GM18508 (cell line): ENCODE data around the gene ENTPD1.
A peak's percentile ranks its signal among the peaks of the same experiment; 100 is the strongest.

Source experiments
- ATAC-seq: cut with Tn5 transposase; IDR thresholded peaks from one replicate; pipeline ENCODE4 v1.9.1; 2021; ENCODE audit warnings: moderate number of reproducible peaks; ENCODE audit not compliant: insufficient read depth, unreplicated experiment

The ENTPD1 gene

GRCh38 chr10:95819620-95820329, 63.8 kb downstream of the ENTPD1 start:
- ATAC-seq: no peak

- no peak for ATAC-seq
Observed at GRCh38 chr10:95820363-95820762, 64.4 kb downstream of the ENTPD1 start.

- no peak for ATAC-seq
Observed at GRCh38 chr10:95821720-95822119, 65.8 kb downstream of the ENTPD1 start.

GRCh38 chr10:95830044-95830443, 74.1 kb downstream of the ENTPD1 start:
- ATAC-seq: no peak

- ATAC-seq: no peak
Observed at GRCh38 chr10:95831076-95831475, 75.1 kb downstream of the ENTPD1 start.

- no peak for ATAC-seq
Observed at GRCh38 chr10:95831515-95831914, 75.6 kb downstream of the ENTPD1 start.

- peak; percentile 76 for ATAC-seq
Observed at GRCh38 chr10:95832216-95833041, 76.5 kb downstream of the ENTPD1 start.

GRCh38 chr10:95833042-95833610, 77.2 kb downstream of the ENTPD1 start:
- ATAC-seq: no peak

GRCh38 chr10:95834406-95834805, 78.4 kb downstream of the ENTPD1 start:
- no peak for ATAC-seq

GRCh38 chr10:95835149-95835860, 79.3 kb downstream of the ENTPD1 start:
- no peak for ATAC-seq

- ATAC-seq: no peak
Observed at GRCh38 chr10:95835911-95836310, 79.9 kb downstream of the ENTPD1 start.

- ATAC-seq: no peak
Observed at GRCh38 chr10:95836610-95837355, 80.8 kb downstream of the ENTPD1 start.

- ATAC-seq: no peak
Observed at GRCh38 chr10:95837356-95837776, 81.4 kb downstream of the ENTPD1 start.

- no peak for ATAC-seq
Observed at GRCh38 chr10:95837783-95838182, 81.8 kb downstream of the ENTPD1 start.

GRCh38 chr10:95840121-95840520, 84.2 kb downstream of the ENTPD1 start:
- ATAC-seq: no peak

- no peak for ATAC-seq
Observed at GRCh38 chr10:95840681-95841080, 84.7 kb downstream of the ENTPD1 start.

- no peak for ATAC-seq
Observed at GRCh38 chr10:95841661-95842498, 85.9 kb downstream of the ENTPD1 start.

- ATAC-seq: no peak
Observed at GRCh38 chr10:95845411-95845810, 89.4 kb downstream of the ENTPD1 start.

- no peak for ATAC-seq
Observed at GRCh38 chr10:95847007-95847406, 91.0 kb downstream of the ENTPD1 start.
